Peyer's patch (tissue), 4 donors: ENCODE measurements around the gene BTG1.

ENCODE experiments used
- POLR2A ChIP-seq, 2 donors: fragments of 450-650 bp; IDR thresholded peaks; one replicate each; pipeline ENCODE4 v1.5.1; 2017; ENCODE audit warnings: antibody characterized with exemption in 2 of 2, mild to moderate bottlenecking in 2 of 2, moderate library complexity in 2 of 2
- TF ChIP-seq, protein P1 (sequence below), 6 experiments: fragments of 450-650 bp in 4 of 6; fragments of 200-600 bp in 2 of 6; sonication (generic) in 1 of 6; IDR thresholded peaks; one replicate each; pipeline ENCODE4 v1.5.1; 2017 to 2019; ENCODE audit warnings: antibody characterized with exemption in 6 of 6, mild to moderate bottlenecking in 3 of 6, moderate library complexity in 1 of 6

DNA sequence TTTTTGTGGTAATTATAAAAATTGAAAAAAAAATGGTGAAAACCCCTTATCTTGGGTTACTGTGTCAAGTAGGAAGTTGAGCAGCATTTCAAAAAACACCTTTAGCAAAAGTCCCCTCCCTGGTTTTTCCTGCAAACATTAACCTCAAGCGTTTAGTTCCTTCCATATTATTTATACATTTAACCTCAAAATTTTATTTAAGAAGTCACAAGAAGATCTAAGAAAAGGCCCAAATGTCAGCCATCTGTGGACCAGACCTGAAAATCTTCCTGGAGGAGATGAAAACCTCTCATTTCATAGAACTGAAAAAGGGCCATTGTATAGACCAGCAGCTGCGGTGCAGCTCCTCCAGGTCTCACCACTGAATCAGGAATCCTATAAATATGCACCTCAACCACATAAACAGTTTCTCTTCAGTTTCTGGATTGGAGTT, 40.4 kb upstream of the BTG1 start:
- TF ChIP-seq, protein P1, sequence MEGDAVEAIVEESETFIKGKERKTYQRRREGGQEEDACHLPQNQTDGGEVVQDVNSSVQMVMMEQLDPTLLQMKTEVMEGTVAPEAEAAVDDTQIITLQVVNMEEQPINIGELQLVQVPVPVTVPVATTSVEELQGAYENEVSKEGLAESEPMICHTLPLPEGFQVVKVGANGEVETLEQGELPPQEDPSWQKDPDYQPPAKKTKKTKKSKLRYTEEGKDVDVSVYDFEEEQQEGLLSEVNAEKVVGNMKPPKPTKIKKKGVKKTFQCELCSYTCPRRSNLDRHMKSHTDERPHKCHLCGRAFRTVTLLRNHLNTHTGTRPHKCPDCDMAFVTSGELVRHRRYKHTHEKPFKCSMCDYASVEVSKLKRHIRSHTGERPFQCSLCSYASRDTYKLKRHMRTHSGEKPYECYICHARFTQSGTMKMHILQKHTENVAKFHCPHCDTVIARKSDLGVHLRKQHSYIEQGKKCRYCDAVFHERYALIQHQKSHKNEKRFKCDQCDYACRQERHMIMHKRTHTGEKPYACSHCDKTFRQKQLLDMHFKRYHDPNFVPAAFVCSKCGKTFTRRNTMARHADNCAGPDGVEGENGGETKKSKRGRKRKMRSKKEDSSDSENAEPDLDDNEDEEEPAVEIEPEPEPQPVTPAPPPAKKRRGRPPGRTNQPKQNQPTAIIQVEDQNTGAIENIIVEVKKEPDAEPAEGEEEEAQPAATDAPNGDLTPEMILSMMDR (IDR thresholded peaks at IDR 0.05): no peak
- TF ChIP-seq POLR2A (IDR thresholded peaks at IDR 0.05): no peak
